Measurements from ENCODE around the gene DCP1A. TPM values are rescaled to one million over a fixed set of nuclear protein-coding genes. Genes with fewer than 3 reads are reported as not detected.
"Not testable (repeated sequence)": the region's sequence is repeated elsewhere in the genome, so short reads cannot be mapped to it uniquely, and the experiment has no call there.

DCP1A gene
- polyA plus RNA-seq, 1 experiment: 27.0 TPM

DNA sequence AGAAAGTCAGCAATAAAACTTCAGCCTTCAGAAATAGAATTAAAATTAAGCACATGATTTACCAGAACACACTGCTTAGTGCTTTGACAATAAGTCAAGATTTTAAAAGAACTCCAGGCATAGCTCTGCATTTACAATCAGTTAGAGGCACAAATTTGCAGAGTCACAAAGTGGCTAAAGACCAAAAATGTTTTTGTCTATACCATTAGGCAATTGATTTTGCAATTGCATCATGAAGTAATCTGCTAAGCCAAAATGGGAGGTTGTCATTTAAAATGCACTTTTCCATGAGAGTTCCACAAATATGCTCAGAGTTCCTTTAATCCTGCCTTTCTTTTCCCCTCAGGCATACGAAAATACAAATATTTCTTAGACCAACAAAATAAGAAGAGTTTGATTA lies 10.1 kb upstream of the DCP1A start:
- no peak for DNase-seq (ENCODE audit: low read depth, low spot score)

DNA sequence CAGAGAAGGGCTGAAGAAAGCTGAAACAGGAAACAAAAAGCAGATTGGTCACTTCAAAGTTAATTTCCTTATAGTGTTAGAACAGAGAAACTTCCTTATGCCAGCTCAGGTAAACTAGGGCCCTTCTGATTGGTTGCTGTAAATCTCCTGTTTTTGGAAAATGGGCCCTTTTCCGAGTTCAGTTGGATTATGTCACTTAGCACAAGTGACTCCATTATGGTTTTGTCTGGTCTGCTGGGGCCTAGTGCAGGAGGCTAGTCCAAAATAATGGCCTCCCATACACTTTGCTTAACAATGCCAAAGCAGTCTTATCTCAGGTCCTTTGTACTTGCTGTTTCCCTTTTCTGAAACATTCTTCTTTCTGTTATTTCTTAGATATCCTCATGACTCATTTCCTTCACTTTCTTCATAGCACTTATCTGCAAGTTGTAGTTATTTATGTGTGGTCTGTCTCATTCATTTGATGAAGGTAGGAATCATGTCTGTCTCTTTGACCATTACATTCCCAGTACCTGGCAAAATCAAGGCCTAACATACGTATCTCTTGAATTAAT lies 7.7 kb upstream of the DCP1A start:
- H3K4me3 ChIP-seq (ENCODE audit: low read depth, low read length): no peak overlapping the region
- TF ChIP-seq, protein P1, sequence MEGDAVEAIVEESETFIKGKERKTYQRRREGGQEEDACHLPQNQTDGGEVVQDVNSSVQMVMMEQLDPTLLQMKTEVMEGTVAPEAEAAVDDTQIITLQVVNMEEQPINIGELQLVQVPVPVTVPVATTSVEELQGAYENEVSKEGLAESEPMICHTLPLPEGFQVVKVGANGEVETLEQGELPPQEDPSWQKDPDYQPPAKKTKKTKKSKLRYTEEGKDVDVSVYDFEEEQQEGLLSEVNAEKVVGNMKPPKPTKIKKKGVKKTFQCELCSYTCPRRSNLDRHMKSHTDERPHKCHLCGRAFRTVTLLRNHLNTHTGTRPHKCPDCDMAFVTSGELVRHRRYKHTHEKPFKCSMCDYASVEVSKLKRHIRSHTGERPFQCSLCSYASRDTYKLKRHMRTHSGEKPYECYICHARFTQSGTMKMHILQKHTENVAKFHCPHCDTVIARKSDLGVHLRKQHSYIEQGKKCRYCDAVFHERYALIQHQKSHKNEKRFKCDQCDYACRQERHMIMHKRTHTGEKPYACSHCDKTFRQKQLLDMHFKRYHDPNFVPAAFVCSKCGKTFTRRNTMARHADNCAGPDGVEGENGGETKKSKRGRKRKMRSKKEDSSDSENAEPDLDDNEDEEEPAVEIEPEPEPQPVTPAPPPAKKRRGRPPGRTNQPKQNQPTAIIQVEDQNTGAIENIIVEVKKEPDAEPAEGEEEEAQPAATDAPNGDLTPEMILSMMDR (IDR thresholded peaks at IDR 0.05; ENCODE audit: low read depth, low read length): no peak
- no peak for DNase-seq (ENCODE audit: low read depth, low spot score)
- POLR2A ChIA-PET: no interaction called here
- peaks cover 3% of the 10 kb centered on the region for H3K27me3 ChIP-seq (ENCODE audit: control insufficient read depth, insufficient read depth, low read length)
- H3K9me3 ChIP-seq (ENCODE audit: control insufficient read depth, insufficient read depth, low read length): no peaks in the 10 kb centered on the region
- CTCF ChIA-PET: no interaction called here
- H3K27ac ChIP-seq (ENCODE audit: low read depth, low read length): no peak overlapping the region

More for the DNA sequence above, 10.1 kb upstream of the DCP1A start:
- TF ChIP-seq, protein P1 (IDR thresholded peaks at IDR 0.05; ENCODE audit: low read depth, low read length): no peak
- POLR2A ChIA-PET: no interaction called here
- Histone ChIP-seq H3K27me3 (ENCODE audit: control insufficient read depth, insufficient read depth, low read length) (peaks cover 3% of the 10 kb centered on the region), H3K27ac (ENCODE audit: low read depth, low read length) (no peak overlapping the region), H3K9me3 (ENCODE audit: control insufficient read depth, insufficient read depth, low read length) (no peaks in the 10 kb centered on the region), H3K4me3 (ENCODE audit: low read depth, low read length) (no peak overlapping the region)
- CTCF ChIA-PET: interaction anchor here (0.5 kb wide), 1 partner anchor 58 kb away, joined by 3 read pairs; no protein-coding TSS in a partner anchor

DNA sequence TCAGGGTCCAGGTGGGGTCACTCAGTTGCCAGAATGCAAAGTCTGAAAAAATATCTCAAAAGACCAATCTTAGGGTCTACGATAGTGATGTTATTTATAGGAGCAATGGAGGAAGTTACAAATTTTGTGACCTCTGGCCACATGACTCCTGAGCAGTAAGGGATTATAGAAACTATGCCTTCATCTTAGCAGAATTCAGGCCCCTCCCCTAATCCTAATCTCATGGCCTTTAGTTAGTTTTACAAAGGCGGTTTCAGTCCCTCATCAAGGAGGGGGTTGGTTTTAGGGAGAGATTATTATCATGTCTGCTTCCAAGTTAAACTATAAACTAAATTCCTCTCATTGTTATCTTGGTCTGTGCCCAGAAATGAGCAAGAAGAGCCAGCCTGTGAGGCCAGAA lies 5.9 kb upstream of the DCP1A start:
- Histone ChIP-seq H3K9me3 (ENCODE audit: control insufficient read depth, insufficient read depth, low read length) (no peaks in the 10 kb centered on the region), H3K4me3 (ENCODE audit: low read depth, low read length) (no peak overlapping the region), H3K27ac (ENCODE audit: low read depth, low read length) (no peak overlapping the region), H3K27me3 (ENCODE audit: control insufficient read depth, insufficient read depth, low read length) (no peaks in the 10 kb centered on the region)
- CTCF ChIA-PET: no interaction called here
- TF ChIP-seq, protein P1 (IDR thresholded peaks at IDR 0.05; ENCODE audit: low read depth, low read length): no peak
- POLR2A ChIA-PET: no interaction called here
- no peak for DNase-seq (ENCODE audit: low read depth, low spot score)

DNA sequence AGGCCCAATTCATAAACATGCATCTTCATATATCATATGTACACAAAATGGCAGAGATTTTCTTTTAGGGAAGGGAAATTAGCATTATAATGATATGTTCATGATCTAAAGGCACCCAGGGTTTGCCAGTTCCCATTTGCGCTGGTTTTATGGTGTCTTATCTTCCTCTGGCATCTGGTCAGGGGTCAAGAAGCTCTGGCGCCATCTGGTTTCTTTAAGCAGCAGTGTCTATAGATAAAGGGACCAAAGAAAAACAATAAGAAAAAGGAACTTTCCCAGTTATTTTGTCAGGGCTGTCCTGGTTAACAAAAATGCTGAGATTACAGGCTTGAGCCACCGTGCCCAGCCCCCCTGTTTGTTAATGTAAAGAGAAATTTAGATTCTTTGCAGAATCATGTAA lies 3.3 kb upstream of the DCP1A start:
- POLR2A ChIA-PET: no interaction called here

DNA sequence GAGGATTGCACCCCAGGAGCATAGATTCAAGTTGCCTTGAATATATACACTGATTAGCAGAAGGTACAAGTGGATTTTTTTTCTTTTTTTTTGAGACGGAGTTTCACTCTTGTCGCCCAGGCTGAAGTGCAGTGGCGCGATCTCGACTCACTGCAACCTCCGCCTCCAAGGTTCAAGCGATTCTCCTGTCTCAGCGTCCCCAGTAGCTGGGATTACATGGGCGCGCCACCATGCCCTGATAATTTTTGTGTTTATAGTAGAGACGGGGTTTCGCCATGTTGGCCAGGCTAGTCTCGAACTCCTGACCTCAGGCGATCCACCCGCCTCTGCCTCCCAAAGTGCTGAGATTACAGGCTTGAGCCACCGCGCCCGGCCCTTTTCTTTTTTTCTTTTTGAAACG lies 775 bp upstream of the DCP1A start:
- Histone ChIP-seq H3K27ac (ENCODE audit: low read depth, low read length) (peak overlapping the region; percentile 95), H3K4me3 (ENCODE audit: low read depth, low read length) (peak overlapping the region; percentile 72)
- POLR2A ChIA-PET: interaction anchor here (0.5 to 1.8 kb wide), 8 partner anchors 12 to 533 kb away, joined by 3 to 10 read pairs (median 3); partner anchors contain the start of gene ACTR8
- not testable (repeated sequence) for H3K9me3 ChIP-seq (ENCODE audit: control insufficient read depth, insufficient read depth, low read length); DNase-seq (ENCODE audit: low read depth, low spot score); H3K27me3 ChIP-seq (ENCODE audit: control insufficient read depth, insufficient read depth, low read length)
- CTCF ChIA-PET: interaction anchor here (0.6 kb wide), 1 partner anchor 1651 kb away, joined by 4 read pairs; no protein-coding TSS in a partner anchor

More for the DNA sequence above, 3.3 kb upstream of the DCP1A start:
- no peaks in the 10 kb centered on the region for H3K27me3 ChIP-seq (ENCODE audit: control insufficient read depth, insufficient read depth, low read length)
- DNase-seq (ENCODE audit: low read depth, low spot score): no peak
- H3K9me3 ChIP-seq (ENCODE audit: control insufficient read depth, insufficient read depth, low read length): no peaks in the 10 kb centered on the region; the same call in 1 of the 2 replicates
- H3K27ac ChIP-seq (ENCODE audit: low read depth, low read length): no peak overlapping the region
- CTCF ChIA-PET: interaction anchor here (0.6 kb wide), 1 partner anchor 361 kb away, joined by 3 read pairs; no protein-coding TSS in a partner anchor
- TF ChIP-seq, protein P1 (IDR thresholded peaks at IDR 0.05; ENCODE audit: low read depth, low read length): no peak
- no peak overlapping the region for H3K4me3 ChIP-seq (ENCODE audit: low read depth, low read length)

Data from AG04450 (cell line).